ENCODE measurements around the gene GINS1.

- TF ChIP-seq EZH2 (optimal IDR thresholded peaks at IDR 0.05; ENCODE audit: low read depth, low read length) (no peak), CTCF (IDR thresholded peaks at IDR 0.05; ENCODE audit: low read length) (no peak)
Measured at GRCh38 chr20:25479638-25480037, 72.2 kb downstream of the GINS1 start.
